ENCODE data around the gene PTPRK.

DNA sequence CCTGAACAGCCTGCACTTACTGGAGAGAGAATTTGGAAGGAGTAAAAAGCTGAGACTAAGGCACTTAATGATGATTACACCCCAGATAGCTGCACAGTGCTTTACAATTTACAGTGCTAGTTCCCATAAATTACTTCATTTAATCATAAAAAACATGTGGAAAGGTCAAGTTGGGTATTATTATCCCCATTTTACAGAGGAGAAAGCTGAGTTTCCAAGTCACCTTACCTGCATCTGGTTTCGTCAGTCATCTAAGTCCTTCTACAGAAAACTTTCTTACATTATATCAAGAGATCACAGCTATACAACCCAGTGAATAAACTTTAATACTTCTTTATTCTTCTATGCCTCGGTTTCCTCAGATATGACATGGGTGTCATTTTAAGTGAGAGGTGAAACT is 3.3 kb downstream of the PTPRK start:
- TF ChIP-seq, protein P1, sequence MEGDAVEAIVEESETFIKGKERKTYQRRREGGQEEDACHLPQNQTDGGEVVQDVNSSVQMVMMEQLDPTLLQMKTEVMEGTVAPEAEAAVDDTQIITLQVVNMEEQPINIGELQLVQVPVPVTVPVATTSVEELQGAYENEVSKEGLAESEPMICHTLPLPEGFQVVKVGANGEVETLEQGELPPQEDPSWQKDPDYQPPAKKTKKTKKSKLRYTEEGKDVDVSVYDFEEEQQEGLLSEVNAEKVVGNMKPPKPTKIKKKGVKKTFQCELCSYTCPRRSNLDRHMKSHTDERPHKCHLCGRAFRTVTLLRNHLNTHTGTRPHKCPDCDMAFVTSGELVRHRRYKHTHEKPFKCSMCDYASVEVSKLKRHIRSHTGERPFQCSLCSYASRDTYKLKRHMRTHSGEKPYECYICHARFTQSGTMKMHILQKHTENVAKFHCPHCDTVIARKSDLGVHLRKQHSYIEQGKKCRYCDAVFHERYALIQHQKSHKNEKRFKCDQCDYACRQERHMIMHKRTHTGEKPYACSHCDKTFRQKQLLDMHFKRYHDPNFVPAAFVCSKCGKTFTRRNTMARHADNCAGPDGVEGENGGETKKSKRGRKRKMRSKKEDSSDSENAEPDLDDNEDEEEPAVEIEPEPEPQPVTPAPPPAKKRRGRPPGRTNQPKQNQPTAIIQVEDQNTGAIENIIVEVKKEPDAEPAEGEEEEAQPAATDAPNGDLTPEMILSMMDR (conservative IDR thresholded peaks at IDR 0.05 in 1 of 2, IDR thresholded peaks at IDR 0.05 in 1 of 2; ENCODE audit: extremely low read depth in 1 of 2, insufficient read depth in 1 of 2, low read depth in 1 of 2, low read length in 2 of 2) = no peak
- TF ChIP-seq EZH2 (IDR thresholded peaks at IDR 0.05; ENCODE audit: borderline replicate concordance, low read length) = no peak
